CD4-positive, alpha-beta T cell treated with Interleukin-17A for 1 hour (primary cell): ENCODE measurements around the gene PCBD2.

Experiments
- DNase-seq: peaks from one replicate; pipeline ENCODE4 v3.0.0-alpha.2; 2020

The PCBD2 gene

GRCh38 chr5:135008556-135008955 is 103.6 kb downstream of the PCBD2 start:
- no peak for DNase-seq

GRCh38 chr5:135008981-135009735 is 104.2 kb downstream of the PCBD2 start:
- DNase-seq = no peak

- no peak for DNase-seq
Measured at GRCh38 chr5:135009736-135010501, 105.0 kb downstream of the PCBD2 start.

GRCh38 chr5:135010502-135011354 is 105.8 kb downstream of the PCBD2 start:
- no peak for DNase-seq

- DNase-seq = no peak
Measured at GRCh38 chr5:135011355-135012032, 106.6 kb downstream of the PCBD2 start.

- DNase-seq = no peak
Measured at GRCh38 chr5:135012033-135012588, 107.2 kb downstream of the PCBD2 start.
